Measurements from ENCODE around the gene MAP3K7.

The MAP3K7 gene

GRCh38 chr6:90480666-90481065, 106.2 kb downstream of the MAP3K7 start:
- no peak for DNase-seq

- DNase-seq = no peak
These were observed 107.3 kb downstream of the MAP3K7 start for GRCh38 chr6:90479603-90479926.

- peak; percentile 93 for DNase-seq
These were observed 107.9 kb downstream of the MAP3K7 start for GRCh38 chr6:90478789-90479602.

- DNase-seq = no peak
These were observed 108.6 kb downstream of the MAP3K7 start for GRCh38 chr6:90478278-90478677.

- DNase-seq = no peak
These were observed 109.5 kb downstream of the MAP3K7 start for GRCh38 chr6:90477366-90477765.

- no peak for DNase-seq
These were observed 114.2 kb downstream of the MAP3K7 start for GRCh38 chr6:90472716-90473115.

- no peak for DNase-seq
These were observed 115.6 kb downstream of the MAP3K7 start for GRCh38 chr6:90471263-90471662.

- no peak for DNase-seq
These were observed 117.0 kb downstream of the MAP3K7 start for GRCh38 chr6:90469906-90470305.

GRCh38 chr6:90468859-90469258, 118.0 kb downstream of the MAP3K7 start:
- DNase-seq = no peak

GRCh38 chr6:90468080-90468479, 118.8 kb downstream of the MAP3K7 start:
- peak; percentile 61 for DNase-seq

- no peak for DNase-seq
These were observed 119.3 kb downstream of the MAP3K7 start for GRCh38 chr6:90467546-90467945.

- DNase-seq = peak; percentile 27
These were observed 120.5 kb downstream of the MAP3K7 start for GRCh38 chr6:90466154-90466940.

- no peak for DNase-seq
These were observed 121.2 kb downstream of the MAP3K7 start for GRCh38 chr6:90465686-90466085.

GRCh38 chr6:90464507-90464906, 122.4 kb downstream of the MAP3K7 start:
- no peak for DNase-seq

- no peak for DNase-seq
These were observed 123.0 kb downstream of the MAP3K7 start for GRCh38 chr6:90463874-90464273.

Data from fibroblast of skin of right quadriceps (primary cell).